Neural crest cell (in vitro differentiated cells): ENCODE measurements around the gene FRRS1L. TPM values are rescaled to one million over a fixed set of nuclear protein-coding genes. Genes with fewer than 3 reads are reported as not detected.

Source experiments
- DNase-seq: peaks from one replicate; pipeline ENCODE4 v3.0.0; 2021; ENCODE audit warnings: low read depth, mixed read lengths, low spot score
- H3K27ac Mint-ChIP-seq: one replicate; pipeline ENCODE4 v1.8.0; 2021; ENCODE audit warnings: mild to moderate bottlenecking, mixed read lengths; ENCODE audit not compliant: unreplicated experiment
- H3K27me3 Mint-ChIP-seq: 2 replicates; pipeline ENCODE4 v1.8.0; 2021; ENCODE audit warnings: low read depth, mild to moderate bottlenecking, mixed read lengths
- H3K36me3 Mint-ChIP-seq: 2 replicates; pipeline ENCODE4 v1.8.0; 2021; ENCODE audit warnings: low read depth, mild to moderate bottlenecking, mixed read lengths
- H3K4me1 Mint-ChIP-seq: 2 replicates; pipeline ENCODE4 v1.8.0; 2021; ENCODE audit warnings: mixed read lengths
- H3K4me3 Mint-ChIP-seq: one replicate; pipeline ENCODE4 v1.8.0; 2021; ENCODE audit warnings: mild to moderate bottlenecking, mixed read lengths
- H3K9me3 Mint-ChIP-seq: 2 replicates; pipeline ENCODE4 v1.8.0; 2021; ENCODE audit warnings: mixed read lengths
- CTCF ChIP-seq: fragments of 200-600 bp; sonication (generic); conservative IDR thresholded peaks from 2 replicates; pipeline ENCODE4 v1.5.0; 2021; ENCODE audit warnings: antibody characterized with exemption, mild to moderate bottlenecking
- total RNA-seq: library from RNA; stranded (reverse); gene quantifications from 2 replicates; pipeline ENCODE4 v1.2.1, GENCODE V29; 2021

The FRRS1L gene
- total RNA-seq, 1 donor from 2014 or later, result 3.4 TPM

GRCh38 chr9:109158651-109159050 lies 8.4 kb downstream of the FRRS1L start:
- Mint-ChIP-seq H3K27ac (no peak overlapping the region), H3K4me1 (no peaks in the 10 kb centered on the region), H3K4me3 (no peak overlapping the region), H3K36me3 (no peaks in the 10 kb centered on the region), H3K9me3 (peaks cover 5% of the 10 kb centered on the region), H3K27me3 (peaks cover 59% of the 10 kb centered on the region)
- no peak for TF ChIP-seq CTCF
- no peak for DNase-seq

GRCh38 chr9:109156708-109157107 lies 10.3 kb downstream of the FRRS1L start:
- H3K4me3 Mint-ChIP-seq, result no peak overlapping the region
- peaks cover 7% of the 10 kb centered on the region for H3K9me3 Mint-ChIP-seq
- DNase-seq, result no peak
- no peak overlapping the region for H3K27ac Mint-ChIP-seq
- no peaks in the 10 kb centered on the region for H3K36me3 Mint-ChIP-seq
- H3K27me3 Mint-ChIP-seq, result peaks cover 40% of the 10 kb centered on the region
- TF ChIP-seq CTCF, result no peak
- H3K4me1 Mint-ChIP-seq, result no peaks in the 10 kb centered on the region

GRCh38 chr9:109150925-109151545 lies 16.0 kb downstream of the FRRS1L start:
- Mint-ChIP-seq H3K36me3 (no peaks in the 10 kb centered on the region), H3K9me3 (peaks cover 7% of the 10 kb centered on the region), H3K4me3 (no peak overlapping the region), H3K27me3 (peaks cover 9% of the 10 kb centered on the region), H3K4me1 (no peaks in the 10 kb centered on the region), H3K27ac (no peak overlapping the region)
- no peak for TF ChIP-seq CTCF
- no peak for DNase-seq

GRCh38 chr9:109149722-109150121 lies 17.3 kb downstream of the FRRS1L start:
- TF ChIP-seq CTCF, result no peak
- Mint-ChIP-seq H3K36me3 (no peaks in the 10 kb centered on the region), H3K27me3 (peaks cover 6% of the 10 kb centered on the region), H3K4me3 (no peak overlapping the region), H3K9me3 (peaks cover 7% of the 10 kb centered on the region), H3K4me1 (no peaks in the 10 kb centered on the region), H3K27ac (no peak overlapping the region)
- DNase-seq, result no peak

GRCh38 chr9:109149089-109149488 lies 18.0 kb downstream of the FRRS1L start:
- no peaks in the 10 kb centered on the region for H3K36me3 Mint-ChIP-seq
- H3K4me1 Mint-ChIP-seq, result no peaks in the 10 kb centered on the region
- no peak for DNase-seq
- no peak for TF ChIP-seq CTCF
- H3K9me3 Mint-ChIP-seq, result peaks cover 3% of the 10 kb centered on the region
- H3K4me3 Mint-ChIP-seq, result no peak overlapping the region
- no peak overlapping the region for H3K27ac Mint-ChIP-seq
- peaks cover 3% of the 10 kb centered on the region for H3K27me3 Mint-ChIP-seq
